Naive B cell (primary cell): ENCODE data around the gene ALS2CL. TPM values are rescaled to one million over a fixed set of nuclear protein-coding genes. Genes with fewer than 3 reads are reported as not detected.

Source experiments
- ATAC-seq, 2 donors: fragments of 150-1000 bp; cut with Tn5 transposase; 2 replicates each; pipeline ENCODE4 v1.10.0; 2021; ENCODE audit warnings: low read depth in 2 of 2, mild to moderate bottlenecking in 2 of 2, moderate library complexity in 2 of 2
- DNase-seq: peaks from one replicate; pipeline ENCODE4 v3.0.0; 2022
- H3K27ac Mint-ChIP-seq, 6 donors: one replicate each; pipeline ENCODE4 v1.8.0; 2020 to 2022; ENCODE audit warnings: mild to moderate bottlenecking in 6 of 6, mixed read lengths in 6 of 6, moderate library complexity in 5 of 6, inconsistent platforms in 2 of 6
- H3K27me3 Mint-ChIP-seq, 3 donors: one replicate each; pipeline ENCODE4 v1.8.0; 2021 to 2022; ENCODE audit warnings: mixed read lengths in 3 of 3, mild to moderate bottlenecking in 1 of 3
- H3K36me3 Mint-ChIP-seq, 2 donors: one replicate each; pipeline ENCODE4 v1.8.0; 2020 to 2022; ENCODE audit warnings: mixed read lengths in 2 of 2, inconsistent platforms in 1 of 2, mild to moderate bottlenecking in 1 of 2
- H3K4me1 Mint-ChIP-seq, 3 donors: one replicate each; pipeline ENCODE4 v1.8.0; 2020 to 2022; ENCODE audit warnings: mixed read lengths in 3 of 3, inconsistent platforms in 1 of 3, mild to moderate bottlenecking in 1 of 3, moderate library complexity in 1 of 3
- H3K4me3 Mint-ChIP-seq, 8 donors: one replicate each; pipeline ENCODE4 v1.8.0; 2020 to 2022; ENCODE audit warnings: mild to moderate bottlenecking in 8 of 8, mixed read lengths in 8 of 8, moderate library complexity in 8 of 8, inconsistent platforms in 2 of 8
- H3K9me3 Mint-ChIP-seq, 7 donors: one replicate each; pipeline ENCODE4 v1.8.0; 2020 to 2022; ENCODE audit warnings: mixed read lengths in 7 of 7, mild to moderate bottlenecking in 5 of 7, inconsistent platforms in 2 of 7, moderate library complexity in 1 of 7
- polyA plus RNA-seq, 6 donors: library from polyadenylated mRNA; unstranded; fragments of 300-500 nt; fragmentation: Illumina TruSeq; gene quantifications; one replicate each; pipeline ENCODE4 v1.2.3, GENCODE V29; 2021; ENCODE audit warnings: low read depth in 6 of 6

The ALS2CL gene
- polyA plus RNA-seq, 6 donors from 2014 or later, result not detected

DNA sequence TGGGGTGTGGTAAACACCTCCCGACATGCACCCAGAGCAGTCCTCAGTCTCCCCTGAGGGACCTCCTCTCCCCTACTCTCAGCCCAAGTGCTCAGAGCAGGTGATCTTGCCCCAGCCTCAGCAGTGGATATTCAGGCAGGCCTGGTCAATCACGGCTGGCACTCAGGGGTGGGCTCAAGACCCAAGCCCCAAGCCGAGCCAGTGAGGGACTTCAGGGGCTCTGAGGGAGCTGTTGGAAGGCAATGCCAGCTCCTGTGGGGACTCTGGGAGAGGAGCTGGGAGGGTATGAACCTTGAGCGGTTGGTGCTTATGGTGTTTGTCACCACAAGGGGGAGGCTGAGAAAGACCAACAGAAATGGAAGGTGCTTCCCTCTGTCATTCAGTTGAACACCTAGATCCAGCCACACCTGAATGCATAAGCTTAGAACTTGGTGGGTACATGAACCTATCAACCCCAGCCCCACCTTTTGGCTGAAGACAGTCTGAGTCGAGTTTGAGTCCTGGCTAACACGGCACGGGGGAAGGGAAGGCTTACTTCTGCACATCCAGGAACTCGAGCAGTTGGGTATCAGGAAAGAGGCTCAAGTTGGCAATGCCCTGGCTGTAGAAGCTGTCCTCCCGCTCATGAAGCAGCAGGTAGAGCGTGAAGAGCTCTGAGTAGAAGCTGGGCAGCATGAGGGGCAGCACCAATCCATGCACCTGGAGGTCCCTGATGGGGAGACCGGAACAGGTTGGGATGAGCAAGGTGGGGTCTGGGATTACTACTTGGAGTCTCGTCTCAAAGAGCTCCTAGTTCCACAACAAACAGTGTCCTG lies 19.2 kb downstream of the ALS2CL start:
- ATAC-seq (no peak), DNase-seq (no peak)
- Mint-ChIP-seq H3K4me1 (no peaks in the 10 kb centered on the region), H3K9me3 (no peaks in the 10 kb centered on the region), H3K4me3 (no peak overlapping the region), H3K36me3 (no peaks in the 10 kb centered on the region), H3K27ac (peak overlapping the region in 1 of 6 donors; percentile 52), H3K27me3 (peaks cover 0 to 7% (median 6%) of the 10 kb centered on the region in 3 donors)

DNA sequence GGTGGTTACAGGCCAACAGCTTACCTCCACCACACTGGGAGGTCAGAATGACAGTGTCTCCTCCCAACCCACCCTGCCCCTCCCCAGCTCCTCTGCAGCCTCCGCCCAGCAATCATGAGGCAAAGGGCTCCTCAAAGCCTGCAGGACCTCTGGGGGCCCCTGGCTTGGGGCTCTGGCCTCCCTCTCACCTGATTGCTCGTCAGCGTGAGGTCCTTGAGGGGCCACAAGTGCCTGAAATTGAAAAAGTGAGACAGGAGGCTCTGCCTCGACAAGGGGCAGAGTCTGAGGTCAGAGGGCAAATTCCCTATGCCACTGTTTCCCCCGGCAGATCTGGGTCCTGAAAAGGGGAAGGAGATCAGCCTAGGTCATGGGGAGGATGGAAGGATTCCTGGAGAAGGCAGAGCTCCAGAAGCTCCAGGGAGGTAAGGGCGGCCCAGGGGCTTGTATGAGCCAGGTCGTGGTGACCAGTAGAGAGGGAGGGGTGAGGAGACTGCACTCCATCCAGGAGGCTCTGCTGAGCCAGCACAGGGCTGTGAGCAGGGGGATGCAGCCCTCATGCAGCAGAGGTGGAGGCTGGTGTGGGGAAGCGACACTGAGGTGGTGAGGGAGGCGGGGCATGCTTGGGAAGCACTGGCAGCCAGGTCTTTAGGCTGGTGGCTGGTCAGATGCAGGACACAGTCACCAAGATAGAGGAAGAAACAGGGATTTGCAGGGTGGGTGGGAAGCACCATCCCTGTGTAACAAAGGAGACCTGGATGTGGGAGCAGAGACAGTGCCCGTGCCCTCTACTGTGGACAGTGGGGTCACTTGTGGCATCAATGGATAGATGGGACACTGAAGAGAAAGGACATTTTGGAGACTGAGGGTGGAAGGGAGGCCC lies 20.1 kb downstream of the ALS2CL start:
- no peak overlapping the region for H3K4me3 Mint-ChIP-seq
- H3K4me1 Mint-ChIP-seq, result no peaks in the 10 kb centered on the region
- H3K27ac Mint-ChIP-seq, result peak overlapping the region in 1 of 6 donors; percentile 75
- peaks cover 0 to 7% (median 6%) of the 10 kb centered on the region in 3 donors for H3K27me3 Mint-ChIP-seq
- no peaks in the 10 kb centered on the region for H3K9me3 Mint-ChIP-seq
- H3K36me3 Mint-ChIP-seq, result no peaks in the 10 kb centered on the region
- no peak for DNase-seq
- no peak for ATAC-seq

DNA sequence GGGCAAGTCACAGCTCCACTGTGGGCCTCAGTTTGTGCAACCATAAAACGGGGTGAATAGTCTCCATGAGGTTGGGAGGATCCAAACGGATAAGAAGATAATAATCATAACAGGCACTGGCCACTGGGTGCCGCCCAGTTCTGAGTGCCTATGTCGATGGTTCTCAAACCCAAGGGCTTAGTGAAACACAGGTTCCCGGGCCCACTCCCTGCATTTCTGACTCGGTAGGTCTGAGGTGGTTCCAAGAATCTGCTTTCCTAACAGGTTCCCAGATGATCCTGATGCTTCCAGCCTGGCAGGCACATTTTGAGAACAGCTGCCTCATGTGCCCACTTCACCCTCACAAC lies 21.2 kb downstream of the ALS2CL start:
- DNase-seq, result no peak
- Mint-ChIP-seq H3K4me1 (no peaks in the 10 kb centered on the region), H3K36me3 (no peaks in the 10 kb centered on the region), H3K27ac (no peak overlapping the region), H3K4me3 (no peak overlapping the region), H3K27me3 (peaks cover 0 to 7% (median 6%) of the 10 kb centered on the region in 3 donors), H3K9me3 (no peaks in the 10 kb centered on the region)
- no peak for ATAC-seq

DNA sequence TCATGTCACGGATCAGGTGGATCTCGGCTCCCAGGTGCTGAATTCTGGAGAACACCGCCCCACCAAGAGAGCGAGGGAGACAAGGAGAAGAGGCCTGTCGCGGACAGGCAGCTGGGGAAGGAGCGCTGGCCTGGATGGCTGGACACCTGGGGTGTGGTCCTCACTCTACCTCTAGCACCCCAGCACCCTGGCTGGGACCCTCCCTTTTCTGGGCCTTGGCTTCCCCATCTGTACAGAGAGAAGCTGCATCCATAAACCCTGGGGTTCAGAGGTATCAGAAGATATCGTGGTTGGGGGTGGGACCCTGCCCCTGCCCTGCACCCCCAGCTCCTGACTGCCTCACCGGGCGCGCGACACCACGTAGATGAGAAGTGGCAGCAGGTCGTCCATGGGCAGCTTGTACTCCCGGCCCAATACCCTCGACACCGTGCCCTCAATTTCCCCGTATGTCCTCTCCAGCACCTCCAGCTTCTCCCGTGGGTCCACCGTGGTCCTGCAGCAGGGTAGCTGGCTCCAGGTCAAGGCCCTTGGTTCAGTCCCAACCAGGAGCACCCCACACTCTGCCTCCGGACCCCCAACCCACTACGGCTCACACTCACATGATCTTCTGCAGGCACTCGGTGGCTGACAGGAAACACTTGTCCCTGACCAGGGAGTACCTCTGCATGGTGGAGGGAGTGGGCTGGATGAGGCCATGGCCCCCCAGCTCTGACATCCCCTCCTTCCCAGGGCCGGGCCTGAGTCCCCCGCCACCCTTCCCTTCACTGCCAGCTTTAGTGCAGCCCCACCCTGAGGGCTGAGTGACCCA lies 21.7 kb downstream of the ALS2CL start:
- peaks cover 0 to 7% (median 6%) of the 10 kb centered on the region in 3 donors for H3K27me3 Mint-ChIP-seq
- no peaks in the 10 kb centered on the region for H3K4me1 Mint-ChIP-seq
- no peak for DNase-seq
- H3K4me3 Mint-ChIP-seq, result no peak overlapping the region
- H3K9me3 Mint-ChIP-seq, result no peaks in the 10 kb centered on the region
- H3K27ac Mint-ChIP-seq, result peak overlapping the region in 1 of 6 donors; percentile 59
- ATAC-seq, result no peak
- H3K36me3 Mint-ChIP-seq, result no peaks in the 10 kb centered on the region

DNA sequence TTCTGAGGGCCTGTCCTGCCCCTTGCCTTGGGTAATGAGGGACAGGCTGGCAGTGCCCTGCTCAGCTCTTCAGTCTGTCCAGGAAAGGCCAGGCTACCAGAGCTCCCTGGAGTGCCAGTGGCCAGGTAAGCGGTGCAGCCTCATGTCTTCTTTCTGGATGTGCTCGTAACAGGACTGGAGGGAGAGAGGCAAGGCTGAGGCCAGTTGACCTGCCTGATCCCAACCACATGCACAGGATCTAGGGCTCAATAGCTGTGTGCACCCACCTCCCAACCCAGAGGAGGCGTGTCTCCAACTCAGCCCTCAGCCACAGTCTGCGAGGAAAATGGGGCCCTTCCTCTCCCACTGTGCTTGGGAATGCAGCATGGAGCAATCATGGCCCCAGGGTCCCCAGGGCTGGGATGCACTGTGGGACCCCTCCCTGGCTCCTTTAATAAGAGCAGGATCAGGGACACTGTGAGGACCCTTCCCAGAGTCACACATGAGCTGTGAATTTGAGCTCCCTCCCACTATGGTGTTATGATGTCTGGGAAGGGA lies 22.5 kb downstream of the ALS2CL start:
- H3K4me1 Mint-ChIP-seq, result no peaks in the 10 kb centered on the region
- peaks cover 0 to 7% (median 6%) of the 10 kb centered on the region in 3 donors for H3K27me3 Mint-ChIP-seq
- peak overlapping the region in 1 of 6 donors; percentile 59 for H3K27ac Mint-ChIP-seq
- ATAC-seq (no peak), DNase-seq (no peak)
- H3K4me3 Mint-ChIP-seq, result no peak overlapping the region
- no peaks in the 10 kb centered on the region for H3K9me3 Mint-ChIP-seq
- H3K36me3 Mint-ChIP-seq, result no peaks in the 10 kb centered on the region

DNA sequence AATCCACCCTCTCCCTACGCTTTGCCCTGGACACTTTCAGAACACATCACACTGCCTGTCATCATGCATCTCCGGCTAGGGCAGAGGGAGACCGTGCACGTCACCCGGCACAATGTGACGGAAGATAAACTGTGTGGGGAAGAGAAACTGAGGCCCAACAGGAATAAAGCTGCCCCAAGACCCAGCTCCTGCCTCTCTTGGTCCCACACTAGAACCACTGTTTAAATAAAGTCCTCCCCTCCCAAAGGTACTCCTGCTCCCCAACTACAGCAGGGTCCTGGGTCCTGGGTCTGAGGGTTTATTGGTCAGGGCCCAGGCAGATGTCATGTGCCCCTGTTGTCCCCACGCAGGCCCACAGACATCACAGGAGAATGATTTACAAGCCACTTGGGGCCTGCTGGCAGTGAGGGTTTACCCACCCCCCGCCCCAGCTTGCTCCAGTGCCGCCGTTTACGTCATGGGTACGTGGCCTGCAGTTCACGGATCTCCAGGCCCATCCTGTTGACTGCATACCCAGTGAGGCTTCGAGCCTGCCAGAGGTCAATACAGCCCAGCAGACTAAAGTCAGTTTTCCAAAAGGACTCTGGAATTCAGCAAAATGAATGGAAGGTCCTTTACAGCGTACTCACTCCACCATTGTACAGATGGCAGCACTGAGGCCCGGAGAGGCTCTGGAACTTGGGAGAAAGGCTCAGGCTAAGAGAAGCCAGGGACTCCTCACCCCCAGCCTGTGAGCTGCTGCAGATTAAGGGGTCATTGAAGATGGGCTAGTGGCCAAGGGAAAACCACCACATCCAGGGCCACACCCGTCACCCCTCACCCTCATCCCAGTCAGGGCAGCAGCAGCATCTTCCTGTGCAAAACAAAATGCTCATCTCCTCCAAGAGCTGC lies 23.2 kb downstream of the ALS2CL start:
- Mint-ChIP-seq H3K27me3 (peaks cover 0 to 7% (median 6%) of the 10 kb centered on the region in 3 donors), H3K36me3 (no peaks in the 10 kb centered on the region), H3K4me1 (no peaks in the 10 kb centered on the region), H3K9me3 (no peaks in the 10 kb centered on the region), H3K27ac (no peak overlapping the region), H3K4me3 (no peak overlapping the region)
- ATAC-seq (no peak), DNase-seq (no peak)

DNA sequence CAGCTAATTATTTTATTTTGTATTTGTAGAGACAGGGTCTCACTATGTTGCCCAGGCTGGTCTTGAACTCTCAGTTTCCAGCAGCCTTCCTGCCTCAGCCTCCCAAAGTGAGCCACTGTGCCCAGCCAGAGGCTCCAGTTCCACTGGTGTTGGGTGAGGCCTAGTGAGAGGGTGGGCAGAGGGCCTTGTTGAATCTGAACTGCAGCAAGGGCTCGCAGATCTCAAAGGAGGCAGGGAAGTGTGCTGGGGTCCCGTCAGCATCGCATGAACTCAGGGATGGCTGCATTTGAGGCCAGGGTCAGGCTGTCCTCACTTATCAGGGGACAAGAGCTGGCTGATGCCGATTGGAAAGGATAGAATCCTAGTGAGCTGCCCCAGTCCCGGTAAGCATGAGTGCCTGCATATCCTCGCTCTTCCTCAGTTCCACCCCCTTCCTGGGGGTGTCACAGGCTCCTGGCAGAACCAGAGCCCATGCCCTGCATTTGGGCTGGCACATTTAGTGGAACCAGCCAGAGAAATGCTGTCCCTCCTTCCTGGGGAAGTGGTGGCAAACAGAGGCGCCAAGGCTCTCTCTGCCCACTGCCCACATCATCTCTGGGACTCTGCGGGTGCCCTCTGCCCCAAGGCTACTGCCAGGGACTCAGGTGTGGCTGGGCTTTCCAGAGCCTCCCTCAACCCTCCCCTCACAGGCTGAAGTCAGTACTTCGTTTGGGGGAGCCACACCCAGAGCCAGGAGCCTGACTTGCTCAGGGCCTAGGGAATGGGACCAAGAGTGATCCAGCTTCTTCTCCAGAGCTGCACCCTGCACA lies 24.1 kb downstream of the ALS2CL start:
- H3K9me3 Mint-ChIP-seq, result no peaks in the 10 kb centered on the region
- H3K4me3 Mint-ChIP-seq, result no peak overlapping the region
- no peaks in the 10 kb centered on the region for H3K4me1 Mint-ChIP-seq
- H3K36me3 Mint-ChIP-seq, result no peaks in the 10 kb centered on the region
- no peak for DNase-seq
- no peak overlapping the region for H3K27ac Mint-ChIP-seq
- H3K27me3 Mint-ChIP-seq, result peaks cover 0 to 7% (median 6%) of the 10 kb centered on the region in 3 donors
- ATAC-seq, result no peak

DNA sequence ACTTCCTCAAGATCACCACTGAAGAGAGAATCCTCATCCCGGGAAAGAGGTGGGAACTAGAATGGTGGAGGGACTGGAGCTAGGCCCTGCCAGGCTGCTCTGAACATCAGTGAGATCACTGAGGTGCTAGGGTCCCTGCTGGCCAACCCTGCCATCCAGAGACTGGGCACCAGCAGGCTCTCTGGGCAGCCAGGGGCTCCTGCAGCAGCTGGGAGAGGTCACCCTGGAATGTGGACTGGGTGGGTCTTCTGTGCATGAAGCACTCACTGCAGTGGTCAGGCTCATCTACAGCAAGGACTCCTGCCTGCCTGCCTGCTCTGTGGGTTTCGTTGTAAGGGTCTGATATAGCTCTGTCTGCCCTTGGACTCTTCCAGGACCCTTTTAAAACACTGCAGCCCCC lies 24.9 kb downstream of the ALS2CL start:
- Mint-ChIP-seq H3K4me1 (no peaks in the 10 kb centered on the region), H3K4me3 (no peak overlapping the region), H3K36me3 (no peaks in the 10 kb centered on the region), H3K27me3 (peaks cover 0 to 6% (median 4%) of the 10 kb centered on the region in 3 donors), H3K9me3 (no peaks in the 10 kb centered on the region), H3K27ac (no peak overlapping the region)
- ATAC-seq (no peak), DNase-seq (no peak)

DNA sequence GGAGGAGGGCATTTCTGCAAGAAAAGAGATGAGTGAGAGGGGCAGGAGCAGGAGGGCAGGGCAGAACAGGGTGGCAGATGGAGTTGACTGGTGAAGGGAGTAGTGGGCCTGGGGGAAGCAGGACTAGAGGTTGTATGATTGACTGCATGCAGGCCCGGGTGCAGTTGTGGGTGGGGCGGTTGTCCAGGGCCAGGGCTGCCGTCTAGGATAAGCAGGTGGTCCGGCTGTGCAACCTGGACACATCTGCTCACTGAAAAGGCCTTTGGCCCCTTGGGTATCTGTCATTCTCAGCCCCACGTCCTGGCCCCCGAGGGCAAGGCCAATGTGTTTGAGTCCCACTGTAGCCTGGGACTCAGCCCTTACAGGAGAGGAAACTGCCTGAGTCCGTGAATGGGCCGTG lies 25.4 kb downstream of the ALS2CL start:
- Mint-ChIP-seq H3K36me3 (no peaks in the 10 kb centered on the region), H3K27ac (no peak overlapping the region), H3K4me3 (no peak overlapping the region), H3K4me1 (no peaks in the 10 kb centered on the region), H3K27me3 (peaks cover 0 to 7% (median 0%) of the 10 kb centered on the region in 3 donors), H3K9me3 (no peaks in the 10 kb centered on the region)
- ATAC-seq, result no peak
- no peak for DNase-seq

DNA sequence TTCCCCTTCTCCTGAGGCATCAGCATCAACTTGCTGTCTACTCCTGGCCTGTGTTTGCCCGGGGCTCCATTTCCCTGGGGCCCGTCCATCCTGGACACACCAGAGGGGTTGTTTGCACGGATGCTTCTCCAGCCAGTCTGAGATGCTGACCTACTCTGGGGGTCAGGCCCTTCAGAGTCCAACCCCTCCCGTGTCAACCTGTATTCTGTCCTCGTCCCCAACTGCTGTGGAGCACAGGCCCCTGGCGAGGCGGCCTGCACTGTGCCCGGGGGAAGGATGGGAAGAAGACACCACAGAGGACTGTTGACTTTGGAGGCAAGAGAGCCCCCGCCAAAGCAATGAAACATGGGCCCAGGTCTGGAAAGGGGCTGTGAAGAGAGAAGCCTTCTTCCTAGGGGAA lies 25.8 kb downstream of the ALS2CL start:
- Mint-ChIP-seq H3K4me1 (no peaks in the 10 kb centered on the region), H3K9me3 (no peaks in the 10 kb centered on the region), H3K27ac (no peak overlapping the region), H3K27me3 (peaks cover 0 to 11% (median 0%) of the 10 kb centered on the region in 3 donors), H3K4me3 (no peak overlapping the region), H3K36me3 (no peaks in the 10 kb centered on the region)
- ATAC-seq (no peak), DNase-seq (no peak)

DNA sequence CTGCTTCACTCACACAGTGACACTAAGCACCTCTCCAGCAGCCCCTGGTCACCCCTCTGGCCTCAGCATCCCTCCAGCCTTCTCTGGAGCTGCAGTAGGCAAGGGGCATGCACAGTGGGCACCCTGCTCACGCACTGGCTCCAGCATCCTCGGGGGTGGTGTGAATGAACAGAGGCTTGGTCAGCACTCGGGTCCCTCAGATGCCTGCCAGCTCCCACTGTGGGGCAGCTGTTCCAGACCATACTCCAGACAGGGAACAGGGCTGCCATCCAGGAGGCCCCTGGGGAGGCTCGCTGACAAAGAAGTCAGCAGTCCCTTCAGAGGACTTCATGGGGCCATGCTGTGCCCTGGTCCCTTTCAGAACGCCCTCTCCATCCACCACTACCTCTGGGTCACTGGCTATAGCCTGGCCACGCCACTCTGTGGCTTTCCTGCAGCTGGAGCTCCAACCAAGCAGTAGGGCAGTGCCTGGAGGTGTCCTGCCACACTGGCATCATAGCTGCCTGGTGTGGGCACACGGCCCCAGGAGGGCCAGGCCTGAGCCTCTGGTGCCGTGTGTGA lies 26.3 kb downstream of the ALS2CL start:
- H3K9me3 Mint-ChIP-seq, result no peaks in the 10 kb centered on the region
- no peak for ATAC-seq
- peaks cover 0 to 16% (median 2%) of the 10 kb centered on the region in 3 donors for H3K27me3 Mint-ChIP-seq
- peaks cover 0 to 2% (median 0%) of the 10 kb centered on the region in 3 donors for H3K4me1 Mint-ChIP-seq
- no peaks in the 10 kb centered on the region for H3K36me3 Mint-ChIP-seq
- H3K4me3 Mint-ChIP-seq, result no peak overlapping the region
- DNase-seq, result no peak
- H3K27ac Mint-ChIP-seq, result no peak overlapping the region
